ENCODE data around the gene PIK3C2G.

The PIK3C2G gene

DNA sequence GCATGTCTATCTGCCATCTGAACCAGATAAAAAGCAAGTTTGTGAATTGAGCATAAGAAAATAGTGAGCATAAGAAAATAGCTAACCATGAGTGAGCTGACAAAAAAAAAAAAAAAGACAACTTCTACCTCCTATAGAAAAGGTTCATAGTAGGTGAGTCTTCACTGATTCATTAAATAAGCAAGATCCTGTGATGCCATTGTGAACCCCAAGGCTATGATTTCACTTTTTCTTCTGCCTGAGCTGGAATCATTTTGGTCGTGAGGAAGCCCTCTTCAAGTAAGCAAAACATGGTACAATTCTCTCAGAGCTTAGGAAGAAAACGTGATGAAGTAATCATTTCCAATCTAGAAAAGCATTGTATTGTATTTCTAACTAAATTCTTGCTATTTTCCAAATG lies 1.2 kb downstream of the PIK3C2G start:
- Histone ChIP-seq H3K4me3 (ENCODE audit: low read depth in 1 of 2, low read length in 2 of 2) (no peak overlapping the region), H3K27ac (ENCODE audit: low read length) (no peak overlapping the region), H2AFZ (ENCODE audit: low read depth, low read length) (no peak overlapping the region), H3K79me2 (ENCODE audit: insufficient read depth, low read length) (no peaks in the 10 kb centered on the region), H3K9me3 (ENCODE audit: insufficient read depth, low read length, severe bottlenecking) (no peaks in the 10 kb centered on the region), H3K27me3 (ENCODE audit: insufficient read depth, low read length, poor library complexity) (no peaks in the 10 kb centered on the region), H3K36me3 (ENCODE audit: insufficient read depth, low read length) (no peaks in the 10 kb centered on the region), H4K20me1 (ENCODE audit: insufficient read depth, low read length) (no peaks in the 10 kb centered on the region), H3K4me2 (ENCODE audit: insufficient read depth, low read length) (no peak overlapping the region), H3K9ac (ENCODE audit: low read depth, low read length) (no peak overlapping the region), H3K4me1 (ENCODE audit: insufficient read depth, low read length) (no peaks in the 10 kb centered on the region)
- no peak for DNase-seq
- no peak for TF ChIP-seq EZH2 (IDR thresholded peaks at IDR 0.05; ENCODE audit: borderline replicate concordance, low read depth, low read length, severe bottlenecking)
- TF ChIP-seq, protein P1, sequence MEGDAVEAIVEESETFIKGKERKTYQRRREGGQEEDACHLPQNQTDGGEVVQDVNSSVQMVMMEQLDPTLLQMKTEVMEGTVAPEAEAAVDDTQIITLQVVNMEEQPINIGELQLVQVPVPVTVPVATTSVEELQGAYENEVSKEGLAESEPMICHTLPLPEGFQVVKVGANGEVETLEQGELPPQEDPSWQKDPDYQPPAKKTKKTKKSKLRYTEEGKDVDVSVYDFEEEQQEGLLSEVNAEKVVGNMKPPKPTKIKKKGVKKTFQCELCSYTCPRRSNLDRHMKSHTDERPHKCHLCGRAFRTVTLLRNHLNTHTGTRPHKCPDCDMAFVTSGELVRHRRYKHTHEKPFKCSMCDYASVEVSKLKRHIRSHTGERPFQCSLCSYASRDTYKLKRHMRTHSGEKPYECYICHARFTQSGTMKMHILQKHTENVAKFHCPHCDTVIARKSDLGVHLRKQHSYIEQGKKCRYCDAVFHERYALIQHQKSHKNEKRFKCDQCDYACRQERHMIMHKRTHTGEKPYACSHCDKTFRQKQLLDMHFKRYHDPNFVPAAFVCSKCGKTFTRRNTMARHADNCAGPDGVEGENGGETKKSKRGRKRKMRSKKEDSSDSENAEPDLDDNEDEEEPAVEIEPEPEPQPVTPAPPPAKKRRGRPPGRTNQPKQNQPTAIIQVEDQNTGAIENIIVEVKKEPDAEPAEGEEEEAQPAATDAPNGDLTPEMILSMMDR (IDR thresholded peaks at IDR 0.05; ENCODE audit: borderline replicate concordance, extremely low read depth, low read length, poor library complexity, severe bottlenecking): no peak
- no peak for ATAC-seq (ENCODE audit: insufficient read depth, low read depth)

DNA sequence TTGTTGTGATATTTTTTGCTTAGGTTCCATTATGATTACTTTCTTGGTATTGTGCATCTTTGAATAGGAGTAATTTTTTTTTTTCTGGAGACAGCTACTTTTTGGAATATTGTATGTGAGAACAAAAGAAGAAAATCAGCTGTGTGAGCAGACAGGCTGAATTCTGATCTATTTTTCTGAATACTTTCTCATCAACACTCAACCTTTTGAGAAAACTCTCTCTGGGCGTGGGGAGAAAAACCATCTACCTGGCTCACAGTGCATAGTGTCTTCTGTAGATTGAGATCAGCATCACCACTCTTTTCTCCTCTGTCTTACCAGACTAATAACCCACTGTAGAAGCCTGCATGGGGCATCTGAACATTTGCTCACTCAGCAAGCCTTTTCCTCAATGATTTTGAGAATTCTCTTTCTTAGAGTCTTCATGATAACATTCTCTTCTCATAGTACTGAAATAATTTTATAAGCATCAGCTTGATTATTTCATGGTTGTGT lies 3.3 kb downstream of the PIK3C2G start:
- Histone ChIP-seq H3K36me3 (ENCODE audit: insufficient read depth, low read length) (no peaks in the 10 kb centered on the region), H4K20me1 (ENCODE audit: insufficient read depth, low read length) (no peaks in the 10 kb centered on the region), H3K79me2 (ENCODE audit: insufficient read depth, low read length) (no peaks in the 10 kb centered on the region), H2AFZ (ENCODE audit: low read depth, low read length) (no peak overlapping the region), H3K27me3 (ENCODE audit: insufficient read depth, low read length, poor library complexity) (no peaks in the 10 kb centered on the region), H3K4me2 (ENCODE audit: insufficient read depth, low read length) (no peak overlapping the region), H3K9ac (ENCODE audit: low read depth, low read length) (no peak overlapping the region), H3K4me3 (ENCODE audit: low read depth in 1 of 2, low read length in 2 of 2) (no peak overlapping the region), H3K27ac (ENCODE audit: low read length) (no peak overlapping the region), H3K4me1 (ENCODE audit: insufficient read depth, low read length) (no peaks in the 10 kb centered on the region), H3K9me3 (ENCODE audit: insufficient read depth, low read length, severe bottlenecking) (no peaks in the 10 kb centered on the region)
- DNase-seq (no peak), ATAC-seq (ENCODE audit: insufficient read depth, low read depth) (no peak)
- no peak for TF ChIP-seq EZH2 (IDR thresholded peaks at IDR 0.05; ENCODE audit: borderline replicate concordance, low read depth, low read length, severe bottlenecking)
- TF ChIP-seq, protein P1 (IDR thresholded peaks at IDR 0.05; ENCODE audit: borderline replicate concordance, extremely low read depth, low read length, poor library complexity, severe bottlenecking): no peak

DNA sequence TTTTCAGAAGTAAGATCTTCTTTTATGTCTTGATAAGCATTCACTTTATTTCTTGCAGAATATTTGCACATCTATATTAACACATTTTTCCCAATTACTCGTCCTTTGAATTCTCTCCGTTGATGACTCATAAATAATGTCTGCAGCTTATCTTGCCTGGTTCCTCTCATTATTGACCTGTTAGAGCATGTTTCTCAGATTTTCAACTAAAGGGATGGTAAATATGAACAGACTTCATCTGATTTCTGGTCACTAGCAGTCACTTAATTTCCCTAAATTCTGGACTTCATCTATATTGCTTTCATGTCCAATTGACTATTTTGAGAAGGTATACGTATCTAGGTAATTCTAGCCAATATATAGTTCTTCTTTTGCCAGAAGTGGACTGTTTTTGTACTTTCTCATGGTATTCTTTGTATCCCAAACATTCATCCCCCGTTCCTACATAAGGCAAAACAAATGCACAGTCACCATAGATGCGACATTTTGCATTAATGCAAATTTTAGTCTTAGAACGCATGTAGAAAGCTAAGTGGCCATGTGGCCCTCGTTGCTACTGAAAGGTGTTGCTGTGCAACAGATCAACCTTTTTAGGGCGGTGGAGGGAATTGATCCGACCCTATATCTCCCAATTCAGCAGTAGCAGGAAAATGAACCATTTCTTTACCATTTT lies 6.2 kb downstream of the PIK3C2G start:
- no peak for TF ChIP-seq EZH2 (IDR thresholded peaks at IDR 0.05; ENCODE audit: borderline replicate concordance, low read depth, low read length, severe bottlenecking)
- TF ChIP-seq, protein P1 (IDR thresholded peaks at IDR 0.05; ENCODE audit: borderline replicate concordance, extremely low read depth, low read length, poor library complexity, severe bottlenecking): no peak

More for the DNA sequence above, 6.2 kb downstream of the PIK3C2G start:
- no peak for DNase-seq
- no peak overlapping the region for H3K9ac ChIP-seq (ENCODE audit: low read depth, low read length)
- no peaks in the 10 kb centered on the region for H4K20me1 ChIP-seq (ENCODE audit: insufficient read depth, low read length)
- no peak overlapping the region for H3K4me2 ChIP-seq (ENCODE audit: insufficient read depth, low read length)
- no peak for ATAC-seq (ENCODE audit: insufficient read depth, low read depth)
- no peaks in the 10 kb centered on the region for H3K9me3 ChIP-seq (ENCODE audit: insufficient read depth, low read length, severe bottlenecking)
- no peak overlapping the region for H2AFZ ChIP-seq (ENCODE audit: low read depth, low read length)
- no peaks in the 10 kb centered on the region for H3K4me1 ChIP-seq (ENCODE audit: insufficient read depth, low read length)
- H3K27me3 ChIP-seq (ENCODE audit: insufficient read depth, low read length, poor library complexity): no peaks in the 10 kb centered on the region
- no peaks in the 10 kb centered on the region for H3K79me2 ChIP-seq (ENCODE audit: insufficient read depth, low read length)
- no peak overlapping the region for H3K4me3 ChIP-seq (ENCODE audit: low read depth in 1 of 2, low read length in 2 of 2)
- H3K36me3 ChIP-seq (ENCODE audit: insufficient read depth, low read length): no peaks in the 10 kb centered on the region
- H3K27ac ChIP-seq (ENCODE audit: low read length): no peak overlapping the region

Data from DND-41 (cell line).